Memory B cell (primary cell): ENCODE measurements around the gene EIF4EBP2.
A peak's percentile ranks its signal among the peaks of the same experiment; 100 is the strongest.

Source experiments
- ATAC-seq: fragments of 150-1000 bp; cut with Tn5 transposase; 2 replicates; pipeline ENCODE4 v1.10.0; 2021; ENCODE audit warnings: low read depth, mild to moderate bottlenecking, moderate library complexity
- DNase-seq, 2 donors: peaks; one replicate each; pipeline ENCODE4 v3.0.0; 2022; ENCODE audit warnings: low spot score in 2 of 2
- H3K27ac Mint-ChIP-seq: one replicate; pipeline ENCODE4 v1.8.0; 2022; ENCODE audit warnings: mild to moderate bottlenecking, moderate library complexity, mixed read lengths
- H3K27me3 Mint-ChIP-seq: one replicate; pipeline ENCODE4 v1.8.0; 2022; ENCODE audit warnings: mixed read lengths
- H3K36me3 Mint-ChIP-seq: one replicate; pipeline ENCODE4 v1.8.0; 2022; ENCODE audit warnings: mild to moderate bottlenecking, mixed read lengths
- H3K4me1 Mint-ChIP-seq: one replicate; pipeline ENCODE4 v1.8.0; 2022; ENCODE audit warnings: mixed read lengths
- H3K4me3 Mint-ChIP-seq: one replicate; pipeline ENCODE4 v1.8.0; 2022; ENCODE audit warnings: mild to moderate bottlenecking, moderate library complexity, mixed read lengths
- H3K9me3 Mint-ChIP-seq: one replicate; pipeline ENCODE4 v1.8.0; 2022; ENCODE audit warnings: mixed read lengths

EIF4EBP2 gene

GRCh38 chr10:70404036-70404786 lies at the start of gene EIF4EBP2:
TSS of gene EIF4EBP2 (plus strand) at chr10:70404145. CDS start at chr10:70404402, 257 bp downstream.
- peak within 1 kb of the TSS; percentile 90 for H3K27ac Mint-ChIP-seq
- peak within 1 kb of the TSS; percentile 96 for H3K4me3 Mint-ChIP-seq
- H3K9me3 Mint-ChIP-seq: no peaks in the 10 kb centered on the region
- peak; percentile 99 to 100 for DNase-seq
- H3K27me3 Mint-ChIP-seq: no peaks in the 10 kb centered on the region
- peak; percentile 97 for ATAC-seq
- H3K36me3 Mint-ChIP-seq: peaks cover 3% of the 10 kb centered on the region
- peaks cover 32% of the 10 kb centered on the region for H3K4me1 Mint-ChIP-seq

- H3K9me3 Mint-ChIP-seq: no peaks in the 10 kb centered on the region
- H3K4me1 Mint-ChIP-seq: peaks cover 26% of the 10 kb centered on the region
- ATAC-seq (no peak), DNase-seq (no peak)
- no peaks in the 10 kb centered on the region for H3K36me3 Mint-ChIP-seq
- H3K4me3 Mint-ChIP-seq: peak overlapping the region; percentile 90
- peaks cover 2% of the 10 kb centered on the region for H3K27me3 Mint-ChIP-seq
- H3K27ac Mint-ChIP-seq: peak overlapping the region; percentile 79
Observed at GRCh38 chr10:70354556-70354955, 49.4 kb upstream of the EIF4EBP2 start.

GRCh38 chr10:70355051-70356021 lies 48.6 kb upstream of the EIF4EBP2 start:
- peaks cover 26% of the 10 kb centered on the region for H3K4me1 Mint-ChIP-seq
- H3K36me3 Mint-ChIP-seq: no peaks in the 10 kb centered on the region
- peak overlapping the region; percentile 79 for H3K27ac Mint-ChIP-seq
- H3K27me3 Mint-ChIP-seq: peaks cover 3% of the 10 kb centered on the region
- peak overlapping the region; percentile 90 for H3K4me3 Mint-ChIP-seq
- peak in 1 of 2 donors; percentile 40 for DNase-seq
- peak; percentile 94 for ATAC-seq
- no peaks in the 10 kb centered on the region for H3K9me3 Mint-ChIP-seq

GRCh38 chr10:70357565-70357964 lies 46.4 kb upstream of the EIF4EBP2 start:
- no peak overlapping the region for H3K27ac Mint-ChIP-seq
- H3K27me3 Mint-ChIP-seq: peaks cover 5% of the 10 kb centered on the region
- H3K4me1 Mint-ChIP-seq: peaks cover 26% of the 10 kb centered on the region
- no peaks in the 10 kb centered on the region for H3K9me3 Mint-ChIP-seq
- DNase-seq (no peak), ATAC-seq (no peak)
- no peaks in the 10 kb centered on the region for H3K36me3 Mint-ChIP-seq
- H3K4me3 Mint-ChIP-seq: no peak overlapping the region

- Mint-ChIP-seq H3K4me1 (peaks cover 26% of the 10 kb centered on the region), H3K27me3 (peaks cover 5% of the 10 kb centered on the region)
Observed at GRCh38 chr10:70358446-70358845, 45.5 kb upstream of the EIF4EBP2 start.

GRCh38 chr10:70359017-70359550 lies 44.9 kb upstream of the EIF4EBP2 start:
- no peak for ATAC-seq
- Mint-ChIP-seq H3K27ac (no peak overlapping the region), H3K4me3 (no peak overlapping the region), H3K9me3 (no peaks in the 10 kb centered on the region), H3K27me3 (peaks cover 5% of the 10 kb centered on the region), H3K4me1 (peaks cover 26% of the 10 kb centered on the region), H3K36me3 (no peaks in the 10 kb centered on the region)
- no peak for DNase-seq

More at GRCh38 chr10:70358446-70358845, 45.5 kb upstream of the EIF4EBP2 start:
- no peaks in the 10 kb centered on the region for H3K36me3 Mint-ChIP-seq
- ATAC-seq (no peak), DNase-seq (no peak)
- H3K4me3 Mint-ChIP-seq: no peak overlapping the region
- no peaks in the 10 kb centered on the region for H3K9me3 Mint-ChIP-seq
- no peak overlapping the region for H3K27ac Mint-ChIP-seq

GRCh38 chr10:70360215-70360614 lies 43.7 kb upstream of the EIF4EBP2 start:
- H3K27ac Mint-ChIP-seq: no peak overlapping the region
- no peak for DNase-seq
- no peak overlapping the region for H3K4me3 Mint-ChIP-seq
- H3K9me3 Mint-ChIP-seq: no peaks in the 10 kb centered on the region
- no peaks in the 10 kb centered on the region for H3K36me3 Mint-ChIP-seq
- ATAC-seq: no peak
- H3K4me1 Mint-ChIP-seq: peaks cover 24% of the 10 kb centered on the region
- H3K27me3 Mint-ChIP-seq: peaks cover 5% of the 10 kb centered on the region

GRCh38 chr10:70362328-70362727 lies 41.6 kb upstream of the EIF4EBP2 start:
- DNase-seq: no peak
- no peak for ATAC-seq
- Mint-ChIP-seq H3K4me1 (peaks cover 12% of the 10 kb centered on the region), H3K4me3 (no peak overlapping the region), H3K27me3 (peaks cover 5% of the 10 kb centered on the region), H3K27ac (no peak overlapping the region), H3K9me3 (no peaks in the 10 kb centered on the region), H3K36me3 (no peaks in the 10 kb centered on the region)

GRCh38 chr10:70363292-70363691 lies 40.7 kb upstream of the EIF4EBP2 start:
- DNase-seq (no peak), ATAC-seq (no peak)
- H3K27ac Mint-ChIP-seq: no peak overlapping the region
- peaks cover 6% of the 10 kb centered on the region for H3K4me1 Mint-ChIP-seq
- peaks cover 5% of the 10 kb centered on the region for H3K27me3 Mint-ChIP-seq
- H3K9me3 Mint-ChIP-seq: no peaks in the 10 kb centered on the region
- H3K4me3 Mint-ChIP-seq: no peak overlapping the region
- H3K36me3 Mint-ChIP-seq: no peaks in the 10 kb centered on the region

- no peaks in the 10 kb centered on the region for H3K9me3 Mint-ChIP-seq
- DNase-seq (peak; percentile 78 to 80), ATAC-seq (peak; percentile 97)
- no peaks in the 10 kb centered on the region for H3K36me3 Mint-ChIP-seq
- H3K27ac Mint-ChIP-seq: no peak overlapping the region
- peaks cover 5% of the 10 kb centered on the region for H3K27me3 Mint-ChIP-seq
- H3K4me1 Mint-ChIP-seq: peaks cover 6% of the 10 kb centered on the region
- no peak overlapping the region for H3K4me3 Mint-ChIP-seq
Observed at GRCh38 chr10:70363971-70364771, 39.8 kb upstream of the EIF4EBP2 start.

- Mint-ChIP-seq H3K4me1 (peaks cover 6% of the 10 kb centered on the region), H3K27me3 (peaks cover 2% of the 10 kb centered on the region), H3K27ac (no peak overlapping the region), H3K9me3 (no peaks in the 10 kb centered on the region), H3K36me3 (no peaks in the 10 kb centered on the region), H3K4me3 (no peak overlapping the region)
- ATAC-seq: peak; percentile 22
- DNase-seq: no peak
Observed at GRCh38 chr10:70364772-70365091, 39.2 kb upstream of the EIF4EBP2 start.

- DNase-seq (no peak), ATAC-seq (no peak)
- H3K36me3 Mint-ChIP-seq: no peaks in the 10 kb centered on the region
- H3K27ac Mint-ChIP-seq: no peak overlapping the region
- H3K9me3 Mint-ChIP-seq: no peaks in the 10 kb centered on the region
- H3K4me1 Mint-ChIP-seq: peaks cover 6% of the 10 kb centered on the region
- no peaks in the 10 kb centered on the region for H3K27me3 Mint-ChIP-seq
- no peak overlapping the region for H3K4me3 Mint-ChIP-seq
Observed at GRCh38 chr10:70367195-70367796, 36.6 kb upstream of the EIF4EBP2 start.

- H3K4me1 Mint-ChIP-seq: peaks cover 6% of the 10 kb centered on the region
Observed at GRCh38 chr10:70368774-70369482, 35.0 kb upstream of the EIF4EBP2 start.

More at GRCh38 chr10:70368774-70369482, 35.0 kb upstream of the EIF4EBP2 start:
- H3K27me3 Mint-ChIP-seq: no peaks in the 10 kb centered on the region
- H3K36me3 Mint-ChIP-seq: no peaks in the 10 kb centered on the region
- no peak for ATAC-seq
- no peak overlapping the region for H3K27ac Mint-ChIP-seq
- H3K4me3 Mint-ChIP-seq: no peak overlapping the region
- DNase-seq: no peak
- no peaks in the 10 kb centered on the region for H3K9me3 Mint-ChIP-seq
